HAP-1 (cell line): ENCODE data around the gene TSSC4.

Source experiments
- DNase-seq, 2 experiments: peaks; one replicate each; pipeline ENCODE4 v3.0.0-alpha.2; 2016 to 2020; ENCODE audit warnings: low spot score in 2 of 2
- H3K27me3 ChIP-seq: fragments of 250-450 bp; sonication (Bioruptor Pico); 2 replicates; pipeline ENCODE4 v1.5.1; 2020; ENCODE audit warnings: low read depth, mild to moderate bottlenecking, moderate library complexity
- H3K36me3 ChIP-seq: fragments of 250-450 bp; sonication (Bioruptor Pico); replicated peaks from 2 replicates; pipeline ENCODE4 v1.5.1; 2020; ENCODE audit warnings: mild to moderate bottlenecking
- H3K4me1 ChIP-seq: fragments of 250-450 bp; sonication (Bioruptor Pico); 2 replicates; pipeline ENCODE4 v1.5.1; 2020; ENCODE audit warnings: mild to moderate bottlenecking
- H3K4me3 ChIP-seq: fragments of 250-450 bp; sonication (Bioruptor Pico); 2 replicates; pipeline ENCODE4 v1.5.1; 2020; ENCODE audit warnings: mild to moderate bottlenecking, moderate library complexity
- H3K9me3 ChIP-seq: fragments of 250-450 bp; sonication (Bioruptor Pico); 2 replicates; pipeline ENCODE4 v1.5.1; 2020; ENCODE audit warnings: mild to moderate bottlenecking, moderate library complexity
- in situ Hi-C: fragments of 300-500 bp; cut with MboI; formaldehyde crosslinking; loops from 3 replicates; pipeline ENCODE4 v1.14.3; 2020; ENCODE audit warnings: low sequenced_read_pairs, inconsistent platforms, mixed read lengths

Gene TSSC4

DNA sequence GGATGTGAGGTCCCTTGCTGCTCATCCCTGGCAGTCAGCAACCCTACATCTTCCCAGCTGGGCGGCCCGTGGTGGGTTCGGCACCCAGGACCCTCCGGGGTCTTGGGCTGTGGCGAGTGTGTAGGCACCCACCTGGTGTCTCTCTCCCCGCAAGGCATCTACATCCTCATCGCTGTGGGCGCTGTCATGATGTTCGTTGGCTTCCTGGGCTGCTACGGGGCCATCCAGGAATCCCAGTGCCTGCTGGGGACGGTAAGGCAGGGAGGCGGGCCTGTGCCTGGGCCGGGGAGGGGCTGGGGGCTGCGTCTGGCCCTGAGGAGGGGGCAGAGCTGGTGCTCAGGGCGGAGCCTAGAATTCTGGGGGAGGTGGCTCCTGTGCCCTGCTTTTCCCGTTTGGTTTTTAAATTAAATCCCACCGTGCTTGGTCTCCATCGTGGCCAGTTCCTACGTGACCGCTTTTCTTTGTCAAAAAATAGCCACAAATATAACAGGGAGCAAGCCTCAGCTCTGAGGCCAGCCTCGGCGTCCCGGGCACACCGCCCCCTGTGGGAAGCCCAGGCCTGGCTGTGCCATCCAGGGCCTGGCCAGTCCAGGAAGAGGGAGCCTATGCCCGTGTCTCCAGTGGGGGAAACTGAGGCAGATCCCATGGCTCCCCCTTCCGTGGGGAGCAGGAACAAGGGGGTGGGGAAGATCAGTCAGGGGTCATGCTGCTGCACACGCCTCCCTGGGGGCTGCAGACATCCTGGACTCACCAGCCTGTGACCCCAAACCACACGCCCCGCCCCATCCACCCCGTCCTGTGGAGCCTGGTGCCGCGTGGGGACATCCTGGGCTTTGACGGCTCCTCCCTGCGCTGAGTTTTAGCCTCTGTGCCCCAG, 6.4 kb upstream of the TSSC4 start:
- Histone ChIP-seq H3K4me3 (no peak overlapping the region), H3K4me1 (no peaks in the 10 kb centered on the region), H3K27me3 (no peaks in the 10 kb centered on the region), H3K9me3 (no peaks in the 10 kb centered on the region), H3K36me3 (peaks cover 20% of the 10 kb centered on the region)
- in situ Hi-C loops: no loop called here
- no peak for DNase-seq

DNA sequence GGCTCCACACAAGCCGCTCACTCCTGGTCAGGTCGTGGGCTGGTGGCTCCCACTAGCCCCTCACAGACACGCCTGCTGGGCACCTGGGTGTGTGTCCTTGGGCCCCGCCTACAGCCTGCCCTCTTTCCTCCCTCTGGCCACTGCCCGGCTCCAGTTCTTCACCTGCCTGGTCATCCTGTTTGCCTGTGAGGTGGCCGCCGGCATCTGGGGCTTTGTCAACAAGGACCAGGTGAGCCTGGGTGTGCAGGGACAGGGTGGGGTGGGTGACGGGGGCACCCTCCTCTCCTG, 5.8 kb upstream of the TSSC4 start:
- in situ Hi-C loops: no loop called here

GRCh38 chr11:2395211-2395730, 5.3 kb upstream of the TSSC4 start:
- no peak overlapping the region for H3K4me3 ChIP-seq
- in situ Hi-C loops: no loop called here
- no peaks in the 10 kb centered on the region for H3K4me1 ChIP-seq
- no peaks in the 10 kb centered on the region for H3K27me3 ChIP-seq
- peaks cover 20% of the 10 kb centered on the region for H3K36me3 ChIP-seq
- DNase-seq: no peak
- no peaks in the 10 kb centered on the region for H3K9me3 ChIP-seq

More for the DNA sequence above, 5.8 kb upstream of the TSSC4 start:
- Histone ChIP-seq H3K27me3 (no peaks in the 10 kb centered on the region), H3K4me3 (no peak overlapping the region), H3K4me1 (no peaks in the 10 kb centered on the region), H3K36me3 (peaks cover 20% of the 10 kb centered on the region), H3K9me3 (no peaks in the 10 kb centered on the region)
- no peak for DNase-seq

GRCh38 chr11:2395856-2396255, 4.7 kb upstream of the TSSC4 start:
- Histone ChIP-seq H3K27me3 (no peaks in the 10 kb centered on the region), H3K4me3 (no peak overlapping the region), H3K36me3 (peaks cover 22% of the 10 kb centered on the region), H3K9me3 (no peaks in the 10 kb centered on the region), H3K4me1 (no peaks in the 10 kb centered on the region)
- in situ Hi-C loops: no loop called here
- no peak for DNase-seq

GRCh38 chr11:2396471-2396870, 4.1 kb upstream of the TSSC4 start:
- H3K9me3 ChIP-seq: no peaks in the 10 kb centered on the region
- no peak overlapping the region for H3K4me3 ChIP-seq
- no peaks in the 10 kb centered on the region for H3K4me1 ChIP-seq
- in situ Hi-C loops: no loop called here
- no peaks in the 10 kb centered on the region for H3K27me3 ChIP-seq
- H3K36me3 ChIP-seq: peaks cover 24% of the 10 kb centered on the region
- DNase-seq: no peak

- no peaks in the 10 kb centered on the region for H3K9me3 ChIP-seq
- H3K4me3 ChIP-seq: no peak overlapping the region
- peaks cover 22% of the 10 kb centered on the region for H3K36me3 ChIP-seq
- in situ Hi-C loops: no loop called here
- H3K27me3 ChIP-seq: no peaks in the 10 kb centered on the region
- no peaks in the 10 kb centered on the region for H3K4me1 ChIP-seq
- DNase-seq: no peak
These were observed 3.5 kb upstream of the TSSC4 start for GRCh38 chr11:2397005-2397404.

GRCh38 chr11:2398664-2399355, 1.7 kb upstream of the TSSC4 start:
- in situ Hi-C loops: no loop called here

GRCh38 chr11:2399488-2400068, 972 bp upstream of the TSSC4 start:
- Histone ChIP-seq H3K27me3 (no peaks in the 10 kb centered on the region), H3K4me3 (peak overlapping the region; percentile 98), H3K36me3 (peaks cover 40% of the 10 kb centered on the region), H3K9me3 (no peaks in the 10 kb centered on the region), H3K4me1 (no peaks in the 10 kb centered on the region)
- no peak for DNase-seq
- in situ Hi-C loops: no loop called here

More at GRCh38 chr11:2398664-2399355, 1.7 kb upstream of the TSSC4 start:
- Histone ChIP-seq H3K9me3 (no peaks in the 10 kb centered on the region), H3K4me1 (no peaks in the 10 kb centered on the region), H3K27me3 (no peaks in the 10 kb centered on the region), H3K4me3 (peak overlapping the region; percentile 98), H3K36me3 (peaks cover 40% of the 10 kb centered on the region)
- DNase-seq: no peak

- no peaks in the 10 kb centered on the region for H3K4me1 ChIP-seq
- H3K27me3 ChIP-seq: no peaks in the 10 kb centered on the region
- DNase-seq: no peak
- in situ Hi-C loops: no loop called here
- peak overlapping the region; percentile 98 for H3K4me3 ChIP-seq
- H3K36me3 ChIP-seq: peaks cover 34% of the 10 kb centered on the region
- H3K9me3 ChIP-seq: no peaks in the 10 kb centered on the region
These were observed 349 bp downstream of the TSSC4 start for GRCh38 chr11:2400762-2401435.

DNA sequence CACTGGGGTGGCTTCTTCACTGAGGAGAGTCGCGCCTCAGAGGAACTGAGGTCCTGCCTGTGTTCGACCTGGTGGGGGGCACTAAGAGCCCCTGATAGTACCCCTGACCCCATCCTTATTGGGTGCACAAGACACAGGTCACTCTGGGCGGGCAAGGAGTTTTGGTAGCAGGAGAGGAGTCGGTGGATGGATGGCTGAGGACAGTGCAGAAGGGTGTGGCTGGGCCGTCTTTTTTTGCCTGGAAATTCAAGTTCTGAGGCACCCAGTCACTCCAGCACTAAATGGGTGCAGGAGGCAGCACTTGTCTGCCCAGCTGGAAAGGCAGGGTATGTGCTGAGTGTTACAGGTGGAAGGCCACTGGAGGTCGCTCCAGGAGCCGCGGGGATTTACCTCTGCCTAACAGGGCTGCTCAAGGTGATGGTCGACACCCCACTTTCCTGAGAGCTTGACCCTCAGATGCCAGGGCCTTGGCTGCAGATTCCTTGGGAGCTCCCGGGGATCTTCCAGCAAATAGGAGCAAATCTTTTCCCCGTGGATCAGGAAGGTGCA, 960 bp downstream of the TSSC4 start:
- peaks cover 28% of the 10 kb centered on the region for H3K36me3 ChIP-seq
- peak overlapping the region; percentile 98 for H3K4me3 ChIP-seq
- no peaks in the 10 kb centered on the region for H3K4me1 ChIP-seq
- no peak for DNase-seq
- no peaks in the 10 kb centered on the region for H3K9me3 ChIP-seq
- in situ Hi-C loops: no loop called here
- H3K27me3 ChIP-seq: no peaks in the 10 kb centered on the region

- no peaks in the 10 kb centered on the region for H3K9me3 ChIP-seq
- no peaks in the 10 kb centered on the region for H3K4me1 ChIP-seq
- H3K36me3 ChIP-seq: peaks cover 22% of the 10 kb centered on the region
- no peaks in the 10 kb centered on the region for H3K27me3 ChIP-seq
- DNase-seq: no peak
- in situ Hi-C loops: no loop called here
- H3K4me3 ChIP-seq: no peak overlapping the region
These were observed 1.6 kb downstream of the TSSC4 start for GRCh38 chr11:2402106-2402505.

- peaks cover 22% of the 10 kb centered on the region for H3K36me3 ChIP-seq
- H3K4me1 ChIP-seq: no peaks in the 10 kb centered on the region
- no peak overlapping the region for H3K4me3 ChIP-seq
- peaks cover 3% of the 10 kb centered on the region; the same call in 1 of the 2 replicates for H3K27me3 ChIP-seq
- no peak for DNase-seq
- no peaks in the 10 kb centered on the region for H3K9me3 ChIP-seq
- in situ Hi-C loops: no loop called here
These were observed 2.5 kb downstream of the TSSC4 start for GRCh38 chr11:2402890-2403645.

GRCh38 chr11:2404735-2405196, 4.2 kb downstream of the TSSC4 start:
- no peaks in the 10 kb centered on the region for H3K4me1 ChIP-seq
- H3K27me3 ChIP-seq: peaks cover 15% of the 10 kb centered on the region
- DNase-seq: no peak
- no peak overlapping the region for H3K4me3 ChIP-seq
- no peaks in the 10 kb centered on the region for H3K9me3 ChIP-seq
- peaks cover 22% of the 10 kb centered on the region for H3K36me3 ChIP-seq
- in situ Hi-C loops: no loop called here
